Adrenal gland (tissue), 5 donors: ENCODE data around the gene ST6GALNAC5.

Experiments used
- POLR2A ChIP-seq, 2 donors: fragments of 450-650 bp; IDR thresholded peaks; one replicate each; pipeline ENCODE4 v1.6.1; 2017; ENCODE audit warnings: antibody characterized with exemption in 2 of 2, mild to moderate bottlenecking in 2 of 2, moderate library complexity in 1 of 2
- TF ChIP-seq, protein P1 (sequence below), 6 experiments: fragments of 450-650 bp in 4 of 6; fragments of 200-600 bp in 2 of 6; sonication (generic) in 1 of 6; IDR thresholded peaks; 1 replicate in 5 of 6; 2 replicates in 1 of 6; pipeline versions ENCODE4 v1.5.1 to v1.8.0; 2016 to 2021; ENCODE audit warnings: antibody characterized with exemption in 6 of 6, mild to moderate bottlenecking in 2 of 6, moderate library complexity in 1 of 6
- donor health status: DM: no; HTN: no; CAD: no.

DNA sequence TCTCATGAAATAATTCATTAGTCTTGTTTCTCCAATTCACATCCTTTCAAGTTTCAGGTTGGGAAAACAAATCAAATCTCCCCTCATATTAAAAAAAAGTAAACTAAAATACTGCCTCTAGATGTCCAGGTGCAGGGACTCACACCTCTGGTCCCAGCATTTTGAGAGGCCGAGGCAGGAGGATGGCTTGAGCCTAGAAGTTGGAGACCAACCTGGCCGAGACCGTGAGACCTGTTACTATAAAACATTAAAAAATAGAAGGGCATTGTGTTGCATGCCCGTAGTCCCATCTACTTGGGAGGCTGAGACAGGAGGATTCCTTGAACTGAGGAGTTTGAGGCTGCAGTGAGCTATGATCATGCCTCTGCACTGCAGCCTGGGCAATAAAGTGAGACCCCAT is 61.9 kb downstream of the ST6GALNAC5 start:
- TF ChIP-seq, protein P1, sequence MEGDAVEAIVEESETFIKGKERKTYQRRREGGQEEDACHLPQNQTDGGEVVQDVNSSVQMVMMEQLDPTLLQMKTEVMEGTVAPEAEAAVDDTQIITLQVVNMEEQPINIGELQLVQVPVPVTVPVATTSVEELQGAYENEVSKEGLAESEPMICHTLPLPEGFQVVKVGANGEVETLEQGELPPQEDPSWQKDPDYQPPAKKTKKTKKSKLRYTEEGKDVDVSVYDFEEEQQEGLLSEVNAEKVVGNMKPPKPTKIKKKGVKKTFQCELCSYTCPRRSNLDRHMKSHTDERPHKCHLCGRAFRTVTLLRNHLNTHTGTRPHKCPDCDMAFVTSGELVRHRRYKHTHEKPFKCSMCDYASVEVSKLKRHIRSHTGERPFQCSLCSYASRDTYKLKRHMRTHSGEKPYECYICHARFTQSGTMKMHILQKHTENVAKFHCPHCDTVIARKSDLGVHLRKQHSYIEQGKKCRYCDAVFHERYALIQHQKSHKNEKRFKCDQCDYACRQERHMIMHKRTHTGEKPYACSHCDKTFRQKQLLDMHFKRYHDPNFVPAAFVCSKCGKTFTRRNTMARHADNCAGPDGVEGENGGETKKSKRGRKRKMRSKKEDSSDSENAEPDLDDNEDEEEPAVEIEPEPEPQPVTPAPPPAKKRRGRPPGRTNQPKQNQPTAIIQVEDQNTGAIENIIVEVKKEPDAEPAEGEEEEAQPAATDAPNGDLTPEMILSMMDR (IDR thresholded peaks at IDR 0.05), result no peak
- no peak for TF ChIP-seq POLR2A (IDR thresholded peaks at IDR 0.05)
